Stimulated activated CD4-positive, alpha-beta T cell treated with anti-CD3 and anti-CD28 coated beads, Interleukin-15, amount 100 ng/mL, for 24 hours (primary cell): ENCODE results near the gene TJP1.

Experiments
- DNase-seq: peaks from one replicate; pipeline ENCODE4 v3.0.0-alpha.2; 2020

Gene TJP1

GRCh38 chr15:29822100-29822683, at the start of gene TJP1:
TJP1 (minus strand) TSS chr15:29822468; CDS start chr15:29822028, 440 bp downstream.
- DNase-seq: peak; percentile 8

- no peak for DNase-seq
Observed at GRCh38 chr15:29871401-29871800, 49.1 kb upstream of the TJP1 start.

DNA sequence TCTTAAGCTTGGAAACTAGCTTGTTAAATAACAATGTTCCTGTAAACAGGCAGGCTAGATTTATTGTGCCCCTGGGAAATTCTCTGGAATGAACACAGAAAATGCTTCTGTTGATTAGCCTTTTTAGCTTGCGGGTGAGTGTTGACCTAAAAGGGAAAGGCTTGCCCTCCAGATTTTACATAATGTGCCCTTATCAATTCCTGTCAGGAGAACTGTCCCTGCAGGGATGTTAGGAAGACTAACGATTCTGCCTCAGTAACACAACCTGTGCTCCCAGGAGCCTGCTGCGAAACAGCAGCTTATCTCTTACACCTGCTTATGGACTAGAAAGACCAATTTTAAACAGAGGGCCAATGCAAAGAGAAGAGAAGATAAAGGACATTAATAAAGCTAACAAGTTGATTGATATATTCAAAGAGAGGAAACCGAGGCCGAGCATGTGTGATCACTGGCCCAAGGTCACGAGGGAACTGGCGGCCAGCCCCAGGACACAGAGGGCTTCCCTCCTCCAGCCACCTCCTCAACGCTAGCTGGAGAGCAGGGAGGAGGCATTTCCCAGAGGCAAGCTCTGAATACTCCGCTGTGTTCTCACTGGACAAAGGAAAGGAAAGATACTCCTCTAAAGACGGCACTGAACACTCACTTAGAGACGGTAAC, 48.4 kb upstream of the TJP1 start:
- no peak for DNase-seq

DNA sequence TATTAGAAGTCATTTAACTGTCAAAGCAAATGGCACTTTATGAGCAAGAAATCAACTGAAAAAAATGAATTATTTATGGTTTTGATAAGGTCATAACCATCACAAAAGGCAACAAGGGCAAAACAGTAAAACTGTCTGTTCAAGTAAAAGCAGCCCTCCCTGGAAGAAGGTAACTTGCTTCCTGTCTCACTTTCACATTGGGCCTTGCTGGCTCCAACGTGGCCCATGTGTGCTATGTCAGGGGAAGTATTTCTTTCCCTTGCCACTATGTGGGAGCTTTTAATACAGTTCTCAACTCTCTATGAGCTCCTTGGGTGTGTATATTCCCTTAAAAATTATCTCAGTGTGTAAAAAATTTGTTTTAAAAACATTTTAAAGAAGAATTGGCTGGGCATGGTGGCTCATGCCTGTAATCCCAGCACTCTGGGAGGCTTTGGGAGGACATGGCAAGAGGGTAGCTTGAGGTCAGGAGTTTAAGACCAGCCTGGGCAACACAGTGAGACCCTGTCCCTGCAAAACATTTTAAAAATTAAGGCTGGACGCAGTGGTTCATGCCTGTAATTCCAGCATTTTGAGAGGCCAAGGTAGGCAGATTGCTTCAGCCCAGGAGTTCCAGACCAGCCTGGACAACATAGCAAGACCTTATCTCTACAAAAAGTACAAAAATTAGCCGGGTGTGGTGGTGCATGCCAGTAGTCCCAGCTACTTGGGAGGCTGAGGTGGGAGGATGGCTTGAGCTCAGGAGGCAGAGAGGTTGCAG, 45.2 kb upstream of the TJP1 start:
- DNase-seq: no peak

GRCh38 chr15:29866337-29866736, 44.1 kb upstream of the TJP1 start:
- DNase-seq: no peak

DNA sequence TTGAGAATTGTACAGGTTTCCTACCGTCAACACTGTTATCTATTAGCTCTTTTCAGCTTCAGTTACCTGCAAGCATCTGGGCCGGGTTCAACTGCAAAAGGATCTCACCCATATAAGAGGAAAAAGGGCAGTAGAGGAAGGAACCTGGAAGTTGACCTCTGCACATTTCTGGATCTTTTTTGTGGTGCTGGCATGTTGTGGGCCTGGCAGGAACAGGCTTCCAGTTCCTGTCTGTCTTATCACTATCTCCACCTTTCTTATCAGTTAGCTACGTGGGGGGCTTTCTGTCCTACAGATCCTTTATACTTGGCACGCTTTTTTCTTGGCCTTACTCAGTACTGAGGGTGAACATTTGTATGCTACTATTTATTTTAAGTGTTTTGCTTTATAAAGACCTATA, 42.2 kb upstream of the TJP1 start:
- DNase-seq: no peak

- no peak for DNase-seq
Observed at GRCh38 chr15:29863438-29863837, 41.2 kb upstream of the TJP1 start.

GRCh38 chr15:29862271-29862670, 40.0 kb upstream of the TJP1 start:
- DNase-seq: no peak

GRCh38 chr15:29860872-29861271, 38.6 kb upstream of the TJP1 start:
- DNase-seq: no peak

GRCh38 chr15:29859973-29860715, 37.9 kb upstream of the TJP1 start:
- no peak for DNase-seq

- no peak for DNase-seq
Observed at GRCh38 chr15:29859293-29859692, 37.0 kb upstream of the TJP1 start.

DNA sequence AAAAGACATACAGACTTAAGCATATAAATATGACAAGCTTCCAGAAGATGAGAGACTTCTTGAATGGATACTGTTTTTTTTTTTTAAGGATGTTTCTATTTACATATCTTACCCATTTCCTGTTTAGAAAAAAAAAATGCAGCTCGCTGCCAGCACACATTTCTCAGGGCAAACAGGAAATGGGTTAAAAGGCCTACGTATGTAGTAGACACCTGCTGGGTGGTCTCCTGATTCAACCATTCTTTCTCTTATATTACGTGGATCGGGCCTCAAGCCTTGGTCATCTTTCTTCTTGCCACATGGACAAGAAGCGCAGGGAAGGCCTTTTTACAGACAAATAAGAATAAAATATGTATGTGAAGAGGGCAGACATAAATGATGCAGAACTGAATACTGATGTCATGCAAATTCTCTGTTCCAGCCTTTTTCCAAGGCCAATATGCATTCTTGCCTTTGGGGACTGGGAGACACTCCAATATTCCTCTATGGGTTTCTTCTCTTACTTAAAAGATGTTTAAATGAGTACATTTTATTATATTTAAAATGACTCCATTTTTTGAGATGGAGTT, 35.0 kb upstream of the TJP1 start:
- no peak for DNase-seq

DNA sequence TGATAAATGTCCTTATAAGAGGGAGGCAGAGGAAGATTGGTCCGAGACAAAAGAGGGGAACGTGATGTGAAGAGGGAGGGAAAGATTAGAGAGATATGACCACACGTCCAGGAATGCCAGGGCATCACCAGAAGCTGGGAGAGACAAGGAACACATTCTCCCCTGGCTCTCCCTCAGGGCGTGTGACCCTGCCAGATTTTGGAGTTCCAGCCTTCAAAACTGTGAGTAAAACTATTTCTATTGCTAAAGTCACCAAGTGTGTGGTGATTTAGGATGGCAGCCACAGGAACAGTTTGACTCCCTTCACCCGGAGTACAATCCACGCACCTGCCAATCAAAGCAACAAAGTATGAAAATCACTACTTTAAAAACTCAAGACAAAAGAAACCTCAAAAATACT, 32.1 kb upstream of the TJP1 start:
- DNase-seq: no peak

GRCh38 chr15:29853211-29853987, 31.1 kb upstream of the TJP1 start:
- DNase-seq: no peak

DNA sequence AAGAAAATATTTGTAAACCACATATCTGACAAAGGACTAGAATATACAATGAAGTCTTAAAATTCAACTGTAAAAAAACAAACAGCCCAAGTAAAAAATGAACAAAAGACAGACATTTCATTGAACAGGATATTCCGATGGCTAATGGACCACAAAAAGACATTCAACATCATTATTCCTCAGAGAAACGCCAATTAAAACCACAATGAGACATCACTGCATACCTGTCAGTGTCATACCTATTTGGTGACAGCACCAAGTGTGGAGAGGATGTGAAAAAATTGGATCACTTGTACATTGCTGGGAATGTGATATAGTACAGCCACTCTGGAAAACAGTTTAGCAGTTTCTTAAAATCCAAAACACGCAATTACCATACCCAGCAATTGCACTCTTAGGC, 29.9 kb upstream of the TJP1 start:
- DNase-seq: no peak

- DNase-seq: no peak
Observed at GRCh38 chr15:29849716-29850115, 27.4 kb upstream of the TJP1 start.

- no peak for DNase-seq
Observed at GRCh38 chr15:29849218-29849617, 26.9 kb upstream of the TJP1 start.

GRCh38 chr15:29844290-29844903, 22.1 kb upstream of the TJP1 start:
- no peak for DNase-seq

DNA sequence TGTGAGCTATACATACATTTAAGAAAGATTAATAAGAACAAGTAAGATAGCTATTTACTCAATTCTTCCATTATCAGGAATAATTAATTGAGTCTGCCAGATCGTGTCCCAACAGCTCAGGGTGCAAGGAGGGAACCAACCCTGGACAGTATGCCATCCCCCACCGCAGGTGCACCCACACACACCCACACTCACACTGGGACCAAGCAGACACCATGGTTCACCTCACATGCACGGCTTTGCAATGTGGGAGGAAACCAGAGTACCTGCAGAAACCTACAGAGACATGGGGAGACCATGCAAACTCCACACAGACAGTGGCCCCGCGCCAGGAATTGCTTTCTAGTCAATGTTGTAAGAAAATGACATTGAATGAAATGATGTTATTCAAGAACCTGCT, 20.0 kb upstream of the TJP1 start:
- no peak for DNase-seq

GRCh38 chr15:29840926-29841325, 18.7 kb upstream of the TJP1 start:
- no peak for DNase-seq

GRCh38 chr15:29840054-29840453, 17.8 kb upstream of the TJP1 start:
- DNase-seq: no peak
